ENCODE results near the gene TNS1.

The TNS1 gene

DNA sequence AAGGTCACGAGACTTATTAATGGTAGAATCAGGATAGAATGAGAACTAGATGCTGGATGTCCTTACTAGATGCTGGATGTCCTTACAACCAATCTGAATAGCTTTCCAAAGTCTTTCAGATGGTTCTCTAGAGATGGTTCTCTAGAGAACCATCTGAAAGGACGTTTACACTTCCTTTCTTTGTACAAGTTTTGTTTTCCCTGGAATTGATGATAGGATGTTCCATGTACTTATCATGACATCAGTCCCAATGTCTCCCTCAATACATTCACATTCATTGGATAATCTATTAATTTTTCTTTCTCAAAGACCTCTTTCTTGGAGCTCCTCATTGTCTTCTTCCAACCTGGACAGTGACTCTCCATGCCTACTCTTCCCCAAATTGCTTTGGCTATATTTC is 38.1 kb upstream of the TNS1 start:
- H2AFZ ChIP-seq (ENCODE audit: low read length) = no peak overlapping the region
- H3K4me1 ChIP-seq (ENCODE audit: insufficient read depth, low read length, poor library complexity, severe bottlenecking) = no peaks in the 10 kb centered on the region
- H3K9me2 ChIP-seq (replicated peaks; ENCODE audit: low read depth, low read length) = no peaks in the 10 kb centered on the region
- H3K9me3 ChIP-seq (ENCODE audit: insufficient read depth, low read depth, low read length) = no peaks in the 10 kb centered on the region; the same call in 1 of the 2 replicates
- H3K9ac ChIP-seq (ENCODE audit: low read depth, low read length, poor library complexity, severe bottlenecking) = no peak overlapping the region
- no peaks in the 10 kb centered on the region for H3K27me3 ChIP-seq (ENCODE audit: insufficient read depth, low read length, poor library complexity, severe bottlenecking)
- no peak for TF ChIP-seq CTCF (conservative IDR thresholded peaks at IDR 0.05; ENCODE audit: low read length)
- TF ChIP-seq EZH2phosphoT487 (IDR thresholded peaks at IDR 0.05; ENCODE audit: borderline replicate concordance) = no peak
- no peaks in the 10 kb centered on the region for H3F3A ChIP-seq (ENCODE audit: low read depth)
- no peaks in the 10 kb centered on the region for H3K36me3 ChIP-seq (ENCODE audit: insufficient read depth, low read length)
- no peaks in the 10 kb centered on the region for H3K79me2 ChIP-seq (ENCODE audit: insufficient read depth, low read length)
- H4K20me1 ChIP-seq (ENCODE audit: insufficient read depth, low read length, poor library complexity, severe bottlenecking) = no peaks in the 10 kb centered on the region
- H3K4me3 ChIP-seq (ENCODE audit: low read length, poor library complexity, severe bottlenecking) = no peak overlapping the region
- no peak overlapping the region for H3K4me2 ChIP-seq (ENCODE audit: low read depth, low read length, poor library complexity, severe bottlenecking)

GRCh38 chr2:218039171-218039570 is 36.4 kb upstream of the TNS1 start:
- Histone ChIP-seq H3K9me3 (ENCODE audit: insufficient read depth, low read depth, low read length) (no peaks in the 10 kb centered on the region), H3K27me3 (ENCODE audit: insufficient read depth, low read length, poor library complexity, severe bottlenecking) (no peaks in the 10 kb centered on the region), H2AFZ (ENCODE audit: low read length) (no peak overlapping the region), H3K36me3 (ENCODE audit: insufficient read depth, low read length) (no peaks in the 10 kb centered on the region), H4K20me1 (ENCODE audit: insufficient read depth, low read length, poor library complexity, severe bottlenecking) (no peaks in the 10 kb centered on the region), H3F3A (ENCODE audit: low read depth) (no peaks in the 10 kb centered on the region), H3K9me2 (replicated peaks; ENCODE audit: low read depth, low read length) (no peaks in the 10 kb centered on the region), H3K4me2 (ENCODE audit: low read depth, low read length, poor library complexity, severe bottlenecking) (no peak overlapping the region), H3K4me1 (ENCODE audit: insufficient read depth, low read length, poor library complexity, severe bottlenecking) (peaks cover 3% of the 10 kb centered on the region), H3K79me2 (ENCODE audit: insufficient read depth, low read length) (no peaks in the 10 kb centered on the region), H3K9ac (ENCODE audit: low read depth, low read length, poor library complexity, severe bottlenecking) (no peak overlapping the region), H3K4me3 (ENCODE audit: low read length, poor library complexity, severe bottlenecking) (no peak overlapping the region)
- TF ChIP-seq CTCF (conservative IDR thresholded peaks at IDR 0.05; ENCODE audit: low read length) (no peak), EZH2phosphoT487 (IDR thresholded peaks at IDR 0.05; ENCODE audit: borderline replicate concordance) (no peak)

GRCh38 chr2:218036371-218036770 is 33.6 kb upstream of the TNS1 start:
- Histone ChIP-seq H3K9me3 (ENCODE audit: insufficient read depth, low read depth, low read length) (no peaks in the 10 kb centered on the region), H3K9ac (ENCODE audit: low read depth, low read length, poor library complexity, severe bottlenecking) (no peak overlapping the region), H3K27me3 (ENCODE audit: insufficient read depth, low read length, poor library complexity, severe bottlenecking) (no peaks in the 10 kb centered on the region), H3K36me3 (ENCODE audit: insufficient read depth, low read length) (no peaks in the 10 kb centered on the region), H3K9me2 (replicated peaks; ENCODE audit: low read depth, low read length) (no peaks in the 10 kb centered on the region), H3K79me2 (ENCODE audit: insufficient read depth, low read length) (no peaks in the 10 kb centered on the region), H3F3A (ENCODE audit: low read depth) (no peaks in the 10 kb centered on the region), H3K4me2 (ENCODE audit: low read depth, low read length, poor library complexity, severe bottlenecking) (no peak overlapping the region), H3K4me3 (ENCODE audit: low read length, poor library complexity, severe bottlenecking) (no peak overlapping the region), H3K4me1 (ENCODE audit: insufficient read depth, low read length, poor library complexity, severe bottlenecking) (peaks cover 3% of the 10 kb centered on the region), H4K20me1 (ENCODE audit: insufficient read depth, low read length, poor library complexity, severe bottlenecking) (no peaks in the 10 kb centered on the region), H2AFZ (ENCODE audit: low read length) (no peak overlapping the region)
- TF ChIP-seq EZH2phosphoT487 (IDR thresholded peaks at IDR 0.05; ENCODE audit: borderline replicate concordance) (no peak), CTCF (conservative IDR thresholded peaks at IDR 0.05; ENCODE audit: low read length) (peak; percentile 33; the same call in 1 of the 2 replicates)

Data from Loucy (cell line).